HG03095 (cell line): ENCODE results near the gene ANGPTL4.
"Not testable (repeated sequence)": the region's sequence is repeated elsewhere in the genome, so short reads cannot be mapped to it uniquely, and the experiment has no call there.

ENCODE experiments used
- ATAC-seq: cut with Tn5 transposase; IDR thresholded peaks from one replicate; pipeline ENCODE4 v1.9.1; 2021; ENCODE audit warnings: moderate library complexity; ENCODE audit not compliant: unreplicated experiment

Gene ANGPTL4

DNA sequence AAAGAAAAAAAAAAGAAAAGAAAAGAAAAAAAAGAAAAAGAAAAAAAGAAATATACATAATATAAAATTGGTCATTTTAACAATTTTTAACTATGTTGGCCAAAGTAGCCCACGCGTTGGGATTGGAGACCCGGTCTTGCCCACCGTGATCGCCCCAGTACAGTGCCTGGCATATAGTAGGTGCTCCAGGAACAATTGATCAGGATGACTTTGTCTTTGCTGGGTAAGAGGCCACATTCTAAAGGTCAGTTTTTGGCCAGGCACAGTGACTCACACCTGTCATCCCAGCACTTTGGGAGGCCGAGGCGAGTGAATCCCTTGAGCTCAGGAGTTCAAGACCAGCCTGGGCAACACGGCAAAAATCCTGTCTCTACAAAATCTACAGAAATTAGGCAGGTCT, 3.8 kb upstream of the ANGPTL4 start:
- no peak for ATAC-seq

DNA sequence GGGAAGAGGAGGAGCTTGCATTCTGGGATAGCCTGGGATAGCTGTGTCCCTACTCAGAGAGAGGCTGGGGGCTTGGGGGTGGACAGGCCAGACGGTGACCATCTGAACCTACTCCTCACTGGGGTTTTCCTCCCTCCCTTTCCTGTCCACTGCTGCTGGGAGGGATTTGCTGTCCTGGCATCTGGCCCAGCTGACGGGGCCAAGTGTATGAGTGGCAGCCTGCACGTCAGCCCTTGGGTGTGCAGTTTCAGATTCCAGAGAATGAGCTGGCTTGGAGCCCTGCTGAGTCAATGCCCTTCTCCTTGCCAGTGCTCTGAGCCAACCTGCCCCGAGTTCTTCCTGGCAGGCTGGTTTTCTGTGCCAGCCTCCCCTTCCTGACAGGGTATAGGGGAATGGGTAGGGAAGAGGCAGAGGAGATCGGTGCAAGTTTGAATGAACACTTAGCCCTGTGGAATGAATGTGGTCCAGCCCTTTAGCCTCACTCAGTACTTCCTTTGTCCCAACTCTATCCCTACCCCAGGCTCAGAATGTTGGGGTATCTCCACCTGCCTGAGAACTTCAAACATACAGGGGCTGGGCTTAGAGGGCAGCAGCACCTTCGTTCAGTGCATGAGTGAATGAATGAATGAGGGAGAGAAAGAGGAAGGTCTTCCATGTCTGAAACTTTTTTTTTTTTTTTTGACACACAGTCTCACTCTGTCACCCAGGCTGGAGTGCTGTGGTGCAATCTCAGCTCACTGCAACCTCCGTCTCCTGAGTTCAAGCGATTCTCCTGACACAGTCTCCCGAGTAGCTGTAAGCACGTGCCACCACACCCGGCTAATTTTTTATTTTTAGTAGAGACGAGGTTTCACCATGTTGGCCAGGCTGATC, 1.8 kb upstream of the ANGPTL4 start:
- no peak for ATAC-seq

DNA sequence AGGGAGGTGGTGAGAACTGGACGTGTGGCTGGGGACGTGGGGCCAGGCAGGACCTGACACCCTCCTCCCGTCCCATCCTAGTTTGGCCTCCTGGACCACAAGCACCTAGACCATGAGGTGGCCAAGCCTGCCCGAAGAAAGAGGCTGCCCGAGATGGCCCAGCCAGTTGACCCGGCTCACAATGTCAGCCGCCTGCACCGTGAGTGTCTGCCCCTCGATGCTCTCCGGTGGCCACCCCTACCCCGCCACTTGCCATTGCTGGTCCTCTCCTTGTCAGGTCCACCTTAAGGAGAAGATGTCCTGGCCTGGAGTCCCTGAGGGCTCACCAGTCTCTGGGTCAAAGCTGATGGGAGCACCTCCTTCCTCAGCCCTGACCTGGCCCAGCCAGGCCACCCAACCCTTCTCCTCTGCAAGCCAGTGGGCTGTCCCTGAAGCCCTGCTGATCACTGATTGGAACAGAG, 2.2 kb downstream of the ANGPTL4 start:
- ATAC-seq: no peak

GRCh38 chr19:8366961-8367326, 3.0 kb downstream of the ANGPTL4 start:
- no peak for ATAC-seq

GRCh38 chr19:8367327-8368001, 3.5 kb downstream of the ANGPTL4 start:
- ATAC-seq: no peak

- ATAC-seq: no peak
Observed at GRCh38 chr19:8370176-8371010, 6.4 kb downstream of the ANGPTL4 start.

DNA sequence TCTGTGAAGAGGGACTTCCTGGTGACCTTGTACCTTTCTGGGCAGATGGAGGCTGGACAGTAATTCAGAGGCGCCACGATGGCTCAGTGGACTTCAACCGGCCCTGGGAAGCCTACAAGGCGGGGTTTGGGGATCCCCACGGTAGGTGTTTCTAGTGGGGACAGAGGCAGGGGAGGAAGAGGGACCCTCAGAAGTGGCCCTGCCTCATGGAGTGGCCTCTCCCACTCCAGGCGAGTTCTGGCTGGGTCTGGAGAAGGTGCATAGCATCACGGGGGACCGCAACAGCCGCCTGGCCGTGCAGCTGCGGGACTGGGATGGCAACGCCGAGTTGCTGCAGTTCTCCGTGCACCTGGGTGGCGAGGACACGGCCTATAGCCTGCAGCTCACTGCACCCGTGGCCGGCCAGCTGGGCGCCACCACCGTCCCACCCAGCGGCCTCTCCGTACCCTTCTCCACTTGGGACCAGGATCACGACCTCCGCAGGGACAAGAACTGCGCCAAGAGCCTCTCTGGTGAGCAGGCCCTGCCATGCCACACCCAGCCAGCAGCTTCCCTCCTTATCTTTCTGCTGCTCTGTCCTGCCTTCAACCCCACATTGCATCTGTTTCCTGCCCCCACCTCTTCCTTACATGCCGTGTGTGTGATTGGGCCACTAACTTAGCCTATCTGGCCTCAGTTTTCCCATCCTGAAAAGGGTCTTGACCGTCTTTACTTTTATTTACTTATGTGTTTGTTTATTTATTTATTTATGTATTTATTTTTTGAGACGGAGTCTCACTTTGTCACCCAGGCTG, 7.3 kb downstream of the ANGPTL4 start:
- ATAC-seq: no peak

DNA sequence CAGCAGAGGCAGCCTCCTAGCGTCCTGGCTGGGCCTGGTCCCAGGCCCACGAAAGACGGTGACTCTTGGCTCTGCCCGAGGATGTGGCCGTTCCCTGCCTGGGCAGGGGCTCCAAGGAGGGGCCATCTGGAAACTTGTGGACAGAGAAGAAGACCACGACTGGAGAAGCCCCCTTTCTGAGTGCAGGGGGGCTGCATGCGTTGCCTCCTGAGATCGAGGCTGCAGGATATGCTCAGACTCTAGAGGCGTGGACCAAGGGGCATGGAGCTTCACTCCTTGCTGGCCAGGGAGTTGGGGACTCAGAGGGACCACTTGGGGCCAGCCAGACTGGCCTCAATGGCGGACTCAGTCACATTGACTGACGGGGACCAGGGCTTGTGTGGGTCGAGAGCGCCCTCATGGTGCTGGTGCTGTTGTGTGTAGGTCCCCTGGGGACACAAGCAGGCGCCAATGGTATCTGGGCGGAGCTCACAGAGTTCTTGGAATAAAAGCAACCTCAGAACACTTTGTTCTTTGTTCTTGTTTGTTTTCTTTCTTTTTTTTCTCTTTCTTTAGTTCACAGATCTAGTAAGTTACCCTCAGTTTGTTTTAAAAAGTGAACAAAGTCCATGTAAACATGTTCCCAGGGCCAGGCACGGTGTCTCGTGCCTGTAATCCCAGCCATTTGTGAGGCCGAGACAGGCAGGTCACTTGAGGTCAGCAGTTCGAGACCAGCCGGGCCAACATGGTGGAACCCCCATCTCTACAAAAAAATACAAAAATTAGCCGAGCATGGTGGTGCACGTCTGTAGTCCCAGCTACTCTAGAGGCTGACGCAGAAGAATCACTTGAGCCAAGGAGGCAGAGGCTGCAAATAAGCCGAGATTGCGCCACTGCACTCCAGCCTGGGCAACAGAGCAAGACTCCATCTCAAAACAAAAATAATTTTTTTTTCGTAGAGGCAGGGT, 10.2 kb downstream of the ANGPTL4 start:
- ATAC-seq: no peak

DNA sequence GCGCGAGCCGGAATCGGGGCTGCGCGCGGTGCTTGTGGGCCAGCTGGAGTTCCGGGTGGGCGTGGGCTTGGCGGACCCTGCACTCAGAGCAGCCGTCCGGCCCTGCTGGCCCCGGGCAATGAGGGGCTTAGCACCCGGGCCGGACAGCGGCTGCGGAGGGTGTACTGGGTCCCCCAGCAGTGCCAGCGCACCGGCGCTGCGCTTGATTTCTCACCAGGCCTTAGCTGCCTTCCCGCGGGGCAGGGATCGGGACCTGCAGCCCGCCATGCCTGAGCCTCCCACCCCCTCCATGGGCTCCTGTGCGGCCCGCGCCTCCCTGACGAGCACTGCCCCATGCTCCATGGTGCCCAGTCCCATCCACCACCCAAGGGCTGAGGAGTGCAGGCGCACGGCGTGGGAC, 11.8 kb downstream of the ANGPTL4 start:
- not testable (repeated sequence) for ATAC-seq

GRCh38 chr19:8376373-8376974, 12.5 kb downstream of the ANGPTL4 start:
- not testable (repeated sequence) for ATAC-seq

- no peak for ATAC-seq
Observed at GRCh38 chr19:8377598-8377997, 13.6 kb downstream of the ANGPTL4 start.

DNA sequence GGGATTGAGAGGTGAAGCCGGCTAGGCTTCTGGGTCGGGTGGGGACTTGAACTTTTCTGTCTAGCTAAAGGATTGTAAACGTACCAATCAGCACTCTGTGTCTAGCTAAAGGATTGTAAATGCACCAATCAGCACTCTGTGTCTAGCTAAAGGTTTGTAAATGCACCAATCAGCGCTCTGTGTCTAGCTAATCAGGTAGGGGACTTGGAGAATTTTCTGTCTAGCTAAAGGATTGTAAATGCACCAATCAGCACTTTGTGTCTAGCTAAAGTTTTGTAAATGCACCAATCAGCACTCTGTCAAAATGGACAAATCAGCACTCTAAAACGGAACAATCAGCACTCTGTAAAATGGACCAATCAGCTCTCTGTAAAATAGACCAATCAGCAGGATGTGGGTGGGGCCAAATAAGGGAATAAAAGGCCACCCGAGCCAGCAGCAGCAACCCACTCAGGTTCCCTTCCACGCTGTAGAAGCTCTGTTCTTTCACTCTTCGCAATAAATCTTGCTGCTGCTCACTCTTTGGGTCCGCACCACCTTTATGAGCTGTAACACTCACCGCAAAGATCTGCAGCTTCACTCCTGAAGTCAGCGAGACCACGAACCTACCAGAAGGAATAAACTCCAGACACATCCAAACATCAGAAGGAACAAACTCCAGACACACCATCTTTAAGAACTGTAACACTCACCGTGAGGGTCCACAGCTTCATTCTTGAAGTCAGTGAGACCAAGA, 15.4 kb downstream of the ANGPTL4 start:
- ATAC-seq: not testable (repeated sequence)

DNA sequence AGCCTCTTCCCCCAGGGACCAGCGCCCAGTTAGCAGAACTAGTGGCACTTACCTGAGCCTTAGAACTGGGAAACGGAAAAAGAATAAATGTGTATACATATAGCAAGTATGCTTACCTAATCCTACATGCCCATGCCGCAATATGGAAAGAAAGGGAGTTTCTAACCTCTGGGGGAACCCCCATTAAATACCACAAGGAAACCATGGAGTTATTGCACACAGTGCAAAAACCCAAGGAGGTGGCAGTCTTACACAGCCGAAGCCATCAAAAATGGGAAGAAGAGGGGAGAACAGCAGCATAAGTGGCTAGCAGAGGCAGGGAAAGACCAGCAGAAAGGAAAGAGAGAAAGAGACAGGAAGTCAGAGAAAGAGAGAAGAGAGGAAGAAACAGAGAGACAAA, 20.6 kb downstream of the ANGPTL4 start:
- not testable (repeated sequence) for ATAC-seq

- ATAC-seq: not testable (repeated sequence)
Observed at GRCh38 chr19:8385103-8385502, 21.1 kb downstream of the ANGPTL4 start.

DNA sequence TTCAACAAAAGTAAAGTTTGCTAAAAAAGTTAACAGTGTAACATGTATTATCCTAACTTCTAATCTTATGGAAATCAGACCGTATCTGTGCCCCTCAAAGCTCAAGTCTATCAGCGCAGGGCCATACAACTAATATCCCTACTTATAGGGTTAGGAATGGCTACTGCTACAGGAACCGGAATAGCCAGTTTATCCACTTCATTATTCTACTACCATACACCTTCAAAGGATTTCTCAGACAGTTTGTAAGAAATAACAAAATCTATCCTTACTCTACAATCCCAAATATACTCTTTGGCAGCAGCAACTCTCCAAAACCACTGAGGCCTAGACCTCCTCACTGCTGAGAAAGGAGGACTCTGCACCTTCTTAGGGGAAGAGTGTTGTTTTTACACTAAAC, 21.6 kb downstream of the ANGPTL4 start:
- not testable (repeated sequence) for ATAC-seq

- ATAC-seq: not testable (repeated sequence)
Observed at GRCh38 chr19:8386419-8386818, 22.5 kb downstream of the ANGPTL4 start.

GRCh38 chr19:8386990-8387389, 23.0 kb downstream of the ANGPTL4 start:
- ATAC-seq: no peak
